Measurements from ENCODE around the gene SLC6A17.

SLC6A17 gene

DNA sequence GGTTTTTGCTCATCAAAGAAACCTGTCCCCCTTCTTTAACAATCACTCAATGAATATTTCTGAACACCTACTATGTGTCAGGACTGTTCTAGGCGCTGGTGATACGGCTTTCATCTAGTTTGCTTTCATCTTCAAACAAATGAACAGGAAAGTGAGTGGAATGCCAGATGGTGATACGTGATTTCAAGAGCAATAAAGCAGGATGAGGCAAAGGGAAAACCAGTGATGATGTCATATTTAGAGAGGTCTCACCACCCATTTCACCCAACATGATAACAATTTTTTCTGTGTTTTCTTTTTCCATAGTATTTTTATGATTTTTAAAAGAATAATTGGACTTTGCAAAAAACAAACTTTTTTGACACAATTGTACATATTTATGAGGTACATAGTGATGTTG is 11.3 kb upstream of the SLC6A17 start:
- DNase-seq (ENCODE audit: extremely low spot score): no peak
- ChIA-PET CTCF (interaction anchor here (1.0 kb wide), 1 partner anchor 33 kb away, joined by 5 read pairs; no protein-coding TSS in a partner anchor), POLR2A (no interaction called here)
- TF ChIP-seq, protein P1, sequence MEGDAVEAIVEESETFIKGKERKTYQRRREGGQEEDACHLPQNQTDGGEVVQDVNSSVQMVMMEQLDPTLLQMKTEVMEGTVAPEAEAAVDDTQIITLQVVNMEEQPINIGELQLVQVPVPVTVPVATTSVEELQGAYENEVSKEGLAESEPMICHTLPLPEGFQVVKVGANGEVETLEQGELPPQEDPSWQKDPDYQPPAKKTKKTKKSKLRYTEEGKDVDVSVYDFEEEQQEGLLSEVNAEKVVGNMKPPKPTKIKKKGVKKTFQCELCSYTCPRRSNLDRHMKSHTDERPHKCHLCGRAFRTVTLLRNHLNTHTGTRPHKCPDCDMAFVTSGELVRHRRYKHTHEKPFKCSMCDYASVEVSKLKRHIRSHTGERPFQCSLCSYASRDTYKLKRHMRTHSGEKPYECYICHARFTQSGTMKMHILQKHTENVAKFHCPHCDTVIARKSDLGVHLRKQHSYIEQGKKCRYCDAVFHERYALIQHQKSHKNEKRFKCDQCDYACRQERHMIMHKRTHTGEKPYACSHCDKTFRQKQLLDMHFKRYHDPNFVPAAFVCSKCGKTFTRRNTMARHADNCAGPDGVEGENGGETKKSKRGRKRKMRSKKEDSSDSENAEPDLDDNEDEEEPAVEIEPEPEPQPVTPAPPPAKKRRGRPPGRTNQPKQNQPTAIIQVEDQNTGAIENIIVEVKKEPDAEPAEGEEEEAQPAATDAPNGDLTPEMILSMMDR (IDR thresholded peaks at IDR 0.05; ENCODE audit: control extremely low read depth, extremely low read depth, low read depth, missing control alignments): no peak

DNA sequence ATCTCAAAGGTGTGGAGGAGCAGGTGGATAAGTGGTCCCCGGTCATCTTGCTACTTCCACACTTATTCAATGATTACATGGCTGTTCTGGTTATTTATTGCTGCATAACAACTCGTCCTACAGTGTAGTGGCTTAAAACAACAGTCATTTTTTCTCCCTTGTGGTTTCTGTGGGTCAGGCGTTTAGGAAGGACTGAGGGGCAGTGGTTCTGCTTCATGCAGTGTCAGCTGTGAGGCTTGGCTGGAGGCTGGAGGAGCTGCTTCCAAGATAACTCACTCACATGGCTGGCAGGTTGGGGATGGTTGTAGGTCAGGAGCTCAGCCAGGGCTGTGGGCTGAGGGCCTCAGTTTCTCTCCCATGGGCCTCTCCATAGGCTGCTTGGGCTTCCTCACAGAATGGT is 5.9 kb upstream of the SLC6A17 start:
- ChIA-PET POLR2A (no interaction called here), CTCF (interaction anchor here (1.2 to 2.3 kb wide), 4 partner anchors 20 to 351 kb away, joined by 3 to 5 read pairs (median 4); no protein-coding TSS in a partner anchor)
- TF ChIP-seq, protein P1 (IDR thresholded peaks at IDR 0.05; ENCODE audit: control extremely low read depth, extremely low read depth, low read depth, missing control alignments): no peak
- DNase-seq (ENCODE audit: extremely low spot score): no peak

DNA sequence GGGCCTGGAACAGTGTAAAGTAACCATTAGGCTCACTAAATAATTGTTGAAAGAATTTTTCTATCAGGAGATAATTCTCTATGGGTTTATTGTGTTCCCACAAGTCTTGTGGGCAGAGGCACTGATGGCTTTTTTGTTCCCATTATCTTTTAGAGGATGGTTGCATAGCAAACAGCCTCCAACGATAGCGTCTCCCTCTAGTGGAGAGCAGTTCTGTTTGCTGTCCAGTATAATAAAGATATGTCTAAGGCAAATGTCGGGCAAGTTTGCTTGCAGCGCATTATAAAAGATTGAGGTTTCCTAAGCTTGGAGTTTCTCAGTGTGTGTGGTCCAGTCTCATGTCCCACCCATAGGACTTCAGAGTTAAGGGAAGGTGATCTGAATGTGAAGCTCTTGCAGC is 1.3 kb upstream of the SLC6A17 start:
- DNase-seq (ENCODE audit: extremely low spot score): no peak
- TF ChIP-seq, protein P1 (IDR thresholded peaks at IDR 0.05; ENCODE audit: control extremely low read depth, extremely low read depth, low read depth, missing control alignments): no peak
- POLR2A ChIA-PET: no interaction called here
- CTCF ChIA-PET: no interaction called here

GRCh38 chr1:110151175-110151669 is 928 bp downstream of the SLC6A17 start:
- DNase-seq (ENCODE audit: extremely low spot score): no peak
- CTCF ChIA-PET: interaction anchor here (1.4 kb wide), 1 partner anchor 468 kb away, joined by 3 read pairs; no protein-coding TSS in a partner anchor
- TF ChIP-seq, protein P1 (IDR thresholded peaks at IDR 0.05; ENCODE audit: control extremely low read depth, extremely low read depth, low read depth, missing control alignments): no peak
- POLR2A ChIA-PET: no interaction called here

- no peak for DNase-seq (ENCODE audit: extremely low spot score)
- TF ChIP-seq, protein P1 (IDR thresholded peaks at IDR 0.05; ENCODE audit: control extremely low read depth, extremely low read depth, low read depth, missing control alignments): no peak
- CTCF ChIA-PET: interaction anchor here (0.9 to 1.4 kb wide), 3 partner anchors 64 to 467 kb away, joined by 3 read pairs; no protein-coding TSS in a partner anchor
- POLR2A ChIA-PET: no interaction called here
These were observed 2.0 kb downstream of the SLC6A17 start for GRCh38 chr1:110152133-110152785.

DNA sequence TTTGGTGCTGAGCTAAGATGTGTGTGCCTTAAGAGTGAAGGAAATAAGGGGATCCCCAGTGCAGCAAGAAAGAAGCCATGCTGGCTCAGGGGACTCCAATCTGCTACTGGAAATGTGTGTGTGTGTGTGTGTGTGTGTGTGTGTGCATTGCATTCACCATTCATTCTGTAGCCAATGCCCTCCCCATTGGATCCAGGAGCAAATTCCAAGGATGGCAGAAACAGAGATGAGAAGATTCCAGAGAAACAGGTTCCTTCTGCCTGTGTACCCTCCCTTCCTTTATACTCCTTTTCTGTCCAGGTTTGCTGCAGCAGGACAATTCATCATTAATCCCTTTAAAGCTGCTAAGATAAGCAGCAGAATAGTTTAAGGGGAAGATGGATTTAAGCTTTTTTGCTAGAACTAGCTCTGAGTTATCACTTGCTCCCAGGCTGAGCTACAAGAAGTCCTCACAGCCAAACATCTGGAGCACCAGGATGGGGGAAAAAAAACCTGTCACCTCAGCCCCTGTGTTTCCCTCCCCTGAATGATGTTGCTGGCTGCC is 3.2 kb downstream of the SLC6A17 start:
- TF ChIP-seq, protein P1 (IDR thresholded peaks at IDR 0.05; ENCODE audit: control extremely low read depth, extremely low read depth, low read depth, missing control alignments): no peak
- ChIA-PET POLR2A (no interaction called here), CTCF (interaction anchor here (0.9 to 1.6 kb wide), 5 partner anchors 13 to 185 kb away, joined by 3 read pairs; no protein-coding TSS in a partner anchor)
- DNase-seq (ENCODE audit: extremely low spot score): no peak

All from GM10248 (cell line).